T follicular helper cell (primary cell): ENCODE measurements around the gene CMKLR1.

ENCODE experiments used
- DNase-seq: peaks from one replicate; pipeline ENCODE4 v3.0.0-alpha.2; 2020; ENCODE audit warnings: low read depth
- total RNA-seq, 2 experiments: gene quantifications; one replicate each; lab custom pipeline; 2026; lab: John Stamatoyannopoulos, UW

Gene CMKLR1, protein sequence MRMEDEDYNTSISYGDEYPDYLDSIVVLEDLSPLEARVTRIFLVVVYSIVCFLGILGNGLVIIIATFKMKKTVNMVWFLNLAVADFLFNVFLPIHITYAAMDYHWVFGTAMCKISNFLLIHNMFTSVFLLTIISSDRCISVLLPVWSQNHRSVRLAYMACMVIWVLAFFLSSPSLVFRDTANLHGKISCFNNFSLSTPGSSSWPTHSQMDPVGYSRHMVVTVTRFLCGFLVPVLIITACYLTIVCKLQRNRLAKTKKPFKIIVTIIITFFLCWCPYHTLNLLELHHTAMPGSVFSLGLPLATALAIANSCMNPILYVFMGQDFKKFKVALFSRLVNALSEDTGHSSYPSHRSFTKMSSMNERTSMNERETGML
- 0 reads per million in 2 experiments for total RNA-seq

- DNase-seq, result no peak
Measured at GRCh38 chr12:108338915-108339657, at the start of gene CMKLR1. CMKLR1 (minus strand) TSS chr12:108339311; CDS start chr12:108293591, 45,720 bp downstream.

DNA sequence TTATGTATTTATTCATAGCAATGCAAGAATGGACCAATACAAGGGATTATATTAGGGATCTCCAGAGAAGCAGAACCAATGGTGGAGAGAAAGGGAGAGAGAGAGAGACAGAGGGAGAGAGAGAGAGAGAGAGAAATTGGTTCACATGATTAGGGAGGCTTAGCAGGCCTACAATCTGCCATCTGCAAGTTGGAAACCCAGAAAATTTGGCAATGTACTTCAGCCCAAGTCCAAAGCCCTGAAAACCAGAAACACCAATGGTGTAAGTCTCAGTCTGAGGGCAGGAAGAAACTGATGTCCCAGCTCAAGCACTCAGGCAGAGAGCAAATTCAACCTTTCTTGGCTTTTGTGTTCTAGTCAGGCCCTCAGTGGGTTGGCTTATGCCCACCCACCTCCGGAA lies 48.7 kb upstream of the CMKLR1 start:
- no peak for DNase-seq

- DNase-seq, result no peak
Measured at GRCh38 chr12:108386709-108387360, 47.7 kb upstream of the CMKLR1 start.

GRCh38 chr12:108382437-108382801 lies 43.3 kb upstream of the CMKLR1 start:
- no peak for DNase-seq

- no peak for DNase-seq
Measured at GRCh38 chr12:108381787-108382436, 42.8 kb upstream of the CMKLR1 start.

- DNase-seq, result no peak
Measured at GRCh38 chr12:108380382-108380781, 41.3 kb upstream of the CMKLR1 start.

- DNase-seq, result no peak
Measured at GRCh38 chr12:108379823-108380222, 40.7 kb upstream of the CMKLR1 start.

DNA sequence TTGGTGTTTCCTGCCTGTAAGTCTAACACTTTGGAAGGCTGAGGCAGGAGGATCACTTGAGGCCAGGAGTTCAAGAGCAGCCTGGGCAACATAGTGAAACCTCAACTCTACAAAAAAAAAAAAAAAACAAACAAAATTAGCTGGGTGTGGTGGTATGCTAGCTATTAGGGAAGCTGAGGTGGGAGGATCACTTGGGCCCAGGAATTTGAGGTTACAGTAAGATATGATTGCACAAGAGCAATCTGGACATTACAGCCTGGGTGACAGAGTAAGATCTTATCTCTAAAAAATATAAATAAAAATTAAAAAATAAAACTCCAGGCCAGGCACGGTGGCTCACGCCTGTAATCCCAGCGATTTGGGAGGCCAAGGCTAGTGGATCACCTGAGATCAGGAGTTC lies 39.8 kb upstream of the CMKLR1 start:
- no peak for DNase-seq

- no peak for DNase-seq
Measured at GRCh38 chr12:108377260-108377659, 38.1 kb upstream of the CMKLR1 start.

GRCh38 chr12:108375986-108376663 lies 37.0 kb upstream of the CMKLR1 start:
- no peak for DNase-seq

DNA sequence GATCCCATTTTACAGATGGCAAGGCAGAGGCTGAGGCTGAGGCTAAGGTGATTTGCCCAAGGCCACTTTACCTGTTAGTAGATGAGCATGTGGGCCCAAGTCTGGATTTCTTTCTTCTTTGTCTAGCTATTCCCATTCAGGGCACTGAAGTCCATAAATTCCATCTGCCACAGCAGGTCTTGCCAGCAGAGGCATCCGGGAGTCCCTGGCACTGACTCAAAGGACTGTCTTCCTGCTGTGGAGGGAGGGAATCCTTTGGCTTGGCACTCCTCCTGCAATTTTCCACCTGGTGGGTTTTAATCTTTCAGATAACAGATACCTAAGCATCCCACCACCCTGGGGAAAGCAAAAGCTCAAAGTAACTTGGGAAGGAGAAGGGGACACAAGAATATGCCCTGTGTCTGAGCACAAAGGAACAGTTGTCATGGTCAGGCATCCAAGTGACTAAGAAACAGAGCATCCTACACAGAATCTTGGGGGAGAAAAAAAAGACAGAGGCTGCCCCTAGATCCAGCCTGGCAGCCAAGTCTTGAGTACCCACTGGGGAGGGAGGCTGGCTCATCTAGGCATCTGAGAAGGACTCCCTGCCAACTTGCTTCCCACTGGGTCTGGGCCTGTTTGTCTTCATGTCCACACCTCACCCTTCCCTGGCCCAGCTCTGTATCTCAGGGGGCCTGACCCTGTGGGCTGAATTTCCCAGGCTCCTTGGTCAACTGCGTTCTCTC lies 35.6 kb upstream of the CMKLR1 start:
- no peak for DNase-seq

GRCh38 chr12:108373111-108373510 lies 34.0 kb upstream of the CMKLR1 start:
- DNase-seq, result no peak

DNA sequence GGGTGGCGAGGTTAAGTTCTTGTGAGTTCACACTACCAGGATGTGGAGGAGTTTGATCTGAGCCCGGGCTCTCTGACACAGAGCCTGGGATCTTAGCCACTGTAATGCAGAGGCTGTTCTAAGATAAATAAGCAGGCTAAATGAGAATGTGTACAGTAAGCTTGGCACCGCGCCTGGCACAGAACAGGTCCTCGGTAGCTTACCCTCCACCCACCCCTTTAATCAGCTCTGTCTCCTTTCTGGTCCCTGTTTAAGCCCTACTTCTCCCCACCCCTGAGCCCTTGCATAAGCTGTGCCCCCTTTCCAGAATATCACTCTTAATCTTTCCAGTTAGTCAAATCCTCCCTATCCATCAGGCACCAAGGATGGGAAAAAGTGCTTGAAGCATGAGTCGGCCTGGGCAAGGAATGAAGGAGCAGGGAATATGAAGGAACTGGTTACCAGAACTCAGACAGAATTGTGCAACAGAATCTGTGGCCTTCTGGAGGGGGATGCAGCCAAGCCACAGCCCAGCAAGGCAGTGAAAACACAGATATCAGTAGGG lies 32.8 kb upstream of the CMKLR1 start:
- DNase-seq, result no peak

DNA sequence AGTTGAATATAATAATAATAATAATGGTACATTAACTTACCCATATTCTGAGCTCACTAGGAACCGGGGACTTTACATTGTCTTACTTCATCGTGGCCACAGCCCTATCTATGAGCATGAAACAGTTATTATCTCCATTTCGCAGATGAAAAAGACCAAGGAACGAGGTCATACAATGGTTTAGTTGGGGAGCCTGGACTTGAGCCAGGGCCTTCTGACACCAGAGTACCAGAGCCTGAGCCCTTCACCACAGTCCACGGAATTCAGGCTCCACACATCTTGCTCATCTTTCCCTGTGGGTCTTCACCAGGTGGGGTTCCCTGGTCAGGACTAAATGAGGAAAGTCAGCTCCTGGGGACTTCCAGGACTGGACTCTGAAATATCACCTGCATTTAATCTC lies 31.3 kb upstream of the CMKLR1 start:
- no peak for DNase-seq

DNA sequence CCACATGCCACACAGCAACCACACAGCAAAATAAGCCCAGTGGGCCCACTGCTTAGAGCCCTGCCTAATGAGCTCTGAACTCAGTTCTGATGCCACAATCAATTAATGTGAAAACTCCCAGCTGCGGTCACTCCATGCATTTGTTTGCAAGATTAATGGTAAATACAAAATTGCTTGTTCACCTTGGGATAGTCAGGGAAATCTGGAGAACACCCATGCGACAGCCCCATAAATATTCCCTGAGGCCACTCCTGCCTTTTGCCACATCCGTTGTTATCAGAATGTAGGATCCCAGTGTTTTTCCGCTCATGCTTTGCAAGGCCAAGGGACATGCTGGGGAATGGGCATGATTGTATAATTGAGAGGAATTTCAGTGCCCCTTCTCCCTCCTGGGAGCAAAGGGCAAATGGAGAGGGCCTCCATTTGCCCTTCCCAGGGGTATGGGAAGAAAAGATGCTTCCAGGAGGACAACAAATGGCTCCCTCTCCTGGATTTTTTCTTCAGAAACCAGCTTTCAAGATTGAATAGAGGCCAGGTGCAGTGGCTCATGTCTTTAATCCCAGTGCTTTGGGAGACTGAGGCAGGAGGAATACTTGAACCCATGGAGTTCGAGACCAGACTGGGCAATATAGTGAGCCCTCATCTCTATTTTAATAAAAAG lies 30.8 kb upstream of the CMKLR1 start:
- no peak for DNase-seq

GRCh38 chr12:108368089-108368488 lies 29.0 kb upstream of the CMKLR1 start:
- DNase-seq, result no peak

GRCh38 chr12:108367436-108367835 lies 28.3 kb upstream of the CMKLR1 start:
- no peak for DNase-seq

GRCh38 chr12:108365324-108365723 lies 26.2 kb upstream of the CMKLR1 start:
- DNase-seq, result no peak

DNA sequence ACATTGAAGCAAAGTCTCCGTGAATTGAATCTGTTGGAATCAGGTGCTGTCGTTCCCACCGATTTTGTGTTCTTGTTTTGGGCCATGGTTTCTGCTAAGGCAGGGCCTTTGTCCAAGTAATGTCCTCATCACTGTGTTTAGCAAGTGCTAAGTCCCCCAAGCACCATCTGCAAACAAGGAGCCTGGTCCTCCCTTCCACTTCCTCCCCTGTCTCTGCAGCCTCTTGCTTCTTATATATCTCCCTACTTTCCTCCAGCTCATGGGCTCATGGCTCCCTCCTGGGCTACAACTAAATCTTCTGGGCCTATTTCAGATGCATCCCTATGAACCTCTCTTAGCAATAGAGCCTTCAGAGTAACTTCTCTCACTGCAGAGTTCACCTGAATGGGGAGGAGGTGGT lies 25.8 kb upstream of the CMKLR1 start:
- no peak for DNase-seq

- DNase-seq, result no peak
Measured at GRCh38 chr12:108363565-108363964, 24.5 kb upstream of the CMKLR1 start.
